HFFc6 (cell line): Measurements from ENCODE around the gene BIRC5. TPM values are rescaled to one million over a fixed set of nuclear protein-coding genes. Genes with fewer than 3 reads are reported as not detected.

Experiments used
- DNase-seq: peaks from one replicate; pipeline ENCODE4 v3.0.0-alpha.2; 2018
- H3K27ac Mint-ChIP-seq: 2 replicates; pipeline ENCODE4 v1.8.0; 2020; ENCODE audit warnings: mild to moderate bottlenecking, mixed read lengths
- H3K27me3 Mint-ChIP-seq: 2 replicates; pipeline ENCODE4 v1.8.0; 2021; ENCODE audit warnings: mild to moderate bottlenecking, moderate library complexity, mixed read lengths; ENCODE audit not compliant: insufficient read depth
- H3K36me3 Mint-ChIP-seq: 2 replicates; pipeline ENCODE4 v1.8.0; 2021; ENCODE audit warnings: low read depth, mixed read lengths
- H3K4me1 Mint-ChIP-seq: 2 replicates; pipeline ENCODE4 v1.8.0; 2020; ENCODE audit warnings: low read depth, mixed read lengths
- H3K4me3 Mint-ChIP-seq: 2 replicates; pipeline ENCODE4 v1.8.0; 2020; ENCODE audit warnings: mild to moderate bottlenecking, moderate library complexity, mixed read lengths
- H3K9me3 Mint-ChIP-seq: 2 replicates; pipeline ENCODE4 v1.8.0; 2020; ENCODE audit warnings: mild to moderate bottlenecking, mixed read lengths
- CTCF ChIP-seq: fragments of 200-600 bp; sonication (generic); IDR thresholded peaks from 2 replicates; pipeline ENCODE4 v1.5.0; 2021; ENCODE audit warnings: antibody characterized with exemption, mild to moderate bottlenecking
- total RNA-seq, 6 experiments: library from RNA; stranded (reverse); fragmentation: NEBNext Ultra II Directional; extraction: Animal tissue kit (Norgen Biotek cat#: 25700); gene quantifications; 2 replicates in 1 of 6; 3 replicates in 5 of 6; pipeline ENCODE4 v1.2.3, GENCODE V29; 2021

The BIRC5 gene
- total RNA-seq, 6 experiments from 2014 or later, result 41.8 to 89.7 (median 83.3) TPM

DNA sequence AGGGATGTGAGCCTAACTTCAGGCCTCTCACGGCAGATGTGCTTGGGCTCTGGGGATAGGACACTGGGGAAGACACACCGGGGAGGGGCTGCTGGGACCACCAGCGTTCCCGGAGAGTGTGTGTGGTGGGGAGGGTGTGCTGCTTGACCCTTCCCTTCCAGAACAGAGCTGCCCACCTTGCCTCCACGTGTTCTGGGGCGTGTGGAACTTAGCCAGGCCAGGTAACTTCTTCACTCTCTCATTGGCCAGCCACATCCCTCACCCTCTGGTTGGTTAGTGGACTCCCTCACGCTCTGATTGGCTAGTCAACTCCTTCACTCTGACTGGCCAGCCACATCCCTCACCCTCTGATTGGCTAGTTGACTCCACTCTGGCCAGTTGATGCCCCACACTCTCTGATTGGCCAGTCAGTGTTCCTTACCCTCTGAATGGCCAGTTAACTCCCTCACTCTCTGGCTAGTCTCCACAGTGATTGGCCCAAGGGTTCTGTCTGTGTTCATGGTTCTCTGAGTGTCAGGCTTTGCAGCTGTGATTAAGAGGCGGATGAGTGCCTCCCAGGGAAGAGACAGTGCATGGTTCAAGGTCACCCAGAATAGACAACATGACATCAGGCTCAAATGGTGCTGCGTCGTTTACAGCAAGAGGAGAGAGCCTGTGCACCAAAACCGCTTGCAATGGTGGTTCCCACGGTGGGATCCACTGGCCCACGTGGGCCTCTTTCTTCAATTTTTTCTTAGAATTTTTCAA is 27.4 kb downstream of the BIRC5 start:
- no peak overlapping the region for H3K27ac Mint-ChIP-seq
- H3K36me3 Mint-ChIP-seq, result peaks cover 4% of the 10 kb centered on the region; the same call in 1 of the 2 replicates
- peaks cover 7% of the 10 kb centered on the region for H3K27me3 Mint-ChIP-seq
- TF ChIP-seq CTCF, result no peak
- no peaks in the 10 kb centered on the region for H3K4me1 Mint-ChIP-seq
- DNase-seq, result peak; percentile 73
- H3K9me3 Mint-ChIP-seq, result no peaks in the 10 kb centered on the region; the same call in 1 of the 2 replicates
- no peak overlapping the region for H3K4me3 Mint-ChIP-seq

- peaks cover 4% of the 10 kb centered on the region; the same call in 1 of the 2 replicates for H3K36me3 Mint-ChIP-seq
- no peak overlapping the region for H3K4me3 Mint-ChIP-seq
- no peak for TF ChIP-seq CTCF
- no peak overlapping the region for H3K27ac Mint-ChIP-seq
- peaks cover 12% of the 10 kb centered on the region for H3K27me3 Mint-ChIP-seq
- no peak for DNase-seq
- H3K9me3 Mint-ChIP-seq, result no peaks in the 10 kb centered on the region; the same call in 1 of the 2 replicates
- no peaks in the 10 kb centered on the region for H3K4me1 Mint-ChIP-seq
These were observed 28.1 kb downstream of the BIRC5 start for GRCh38 chr17:78242024-78242742.

GRCh38 chr17:78247304-78247703 is 33.3 kb downstream of the BIRC5 start:
- DNase-seq, result no peak
- TF ChIP-seq CTCF, result no peak
- Mint-ChIP-seq H3K27ac (no peak overlapping the region), H3K27me3 (peaks cover 16% of the 10 kb centered on the region), H3K9me3 (no peaks in the 10 kb centered on the region; the same call in 1 of the 2 replicates), H3K4me1 (peaks cover 9% of the 10 kb centered on the region), H3K4me3 (no peak overlapping the region), H3K36me3 (peaks cover 4% of the 10 kb centered on the region; the same call in 1 of the 2 replicates)

- H3K4me1 Mint-ChIP-seq, result peaks cover 9% of the 10 kb centered on the region
- H3K4me3 Mint-ChIP-seq, result no peak overlapping the region
- H3K27ac Mint-ChIP-seq, result no peak overlapping the region
- no peaks in the 10 kb centered on the region; the same call in 1 of the 2 replicates for H3K9me3 Mint-ChIP-seq
- no peak for DNase-seq
- H3K27me3 Mint-ChIP-seq, result peaks cover 16% of the 10 kb centered on the region
- TF ChIP-seq CTCF, result no peak
- peaks cover 4% of the 10 kb centered on the region; the same call in 1 of the 2 replicates for H3K36me3 Mint-ChIP-seq
These were observed 34.2 kb downstream of the BIRC5 start for GRCh38 chr17:78248051-78248914.
